Measurements from ENCODE around the gene APP. TPM values are rescaled to one million over a fixed set of nuclear protein-coding genes. Genes with fewer than 3 reads are reported as not detected.

APP gene
- total and polyA plus RNA-seq, 8 donors, result 373 to 671 (median 580) TPM

- intact Hi-C loops (cut with DNase I), result no loop called here
- Histone ChIP-seq H3K36me3 (peaks cover 0 to 9% of the 10 kb centered on the region in 2 donors), H3K27me3 (no peaks in the 10 kb centered on the region), H3K27ac (peak overlapping the region; percentile 66 to 83), H3K9me3 (no peaks in the 10 kb centered on the region), H3K4me3 (no peak overlapping the region), H3K4me1 (peaks cover 6 to 38% of the 10 kb centered on the region in 2 donors)
- TF ChIP-seq, protein P1, sequence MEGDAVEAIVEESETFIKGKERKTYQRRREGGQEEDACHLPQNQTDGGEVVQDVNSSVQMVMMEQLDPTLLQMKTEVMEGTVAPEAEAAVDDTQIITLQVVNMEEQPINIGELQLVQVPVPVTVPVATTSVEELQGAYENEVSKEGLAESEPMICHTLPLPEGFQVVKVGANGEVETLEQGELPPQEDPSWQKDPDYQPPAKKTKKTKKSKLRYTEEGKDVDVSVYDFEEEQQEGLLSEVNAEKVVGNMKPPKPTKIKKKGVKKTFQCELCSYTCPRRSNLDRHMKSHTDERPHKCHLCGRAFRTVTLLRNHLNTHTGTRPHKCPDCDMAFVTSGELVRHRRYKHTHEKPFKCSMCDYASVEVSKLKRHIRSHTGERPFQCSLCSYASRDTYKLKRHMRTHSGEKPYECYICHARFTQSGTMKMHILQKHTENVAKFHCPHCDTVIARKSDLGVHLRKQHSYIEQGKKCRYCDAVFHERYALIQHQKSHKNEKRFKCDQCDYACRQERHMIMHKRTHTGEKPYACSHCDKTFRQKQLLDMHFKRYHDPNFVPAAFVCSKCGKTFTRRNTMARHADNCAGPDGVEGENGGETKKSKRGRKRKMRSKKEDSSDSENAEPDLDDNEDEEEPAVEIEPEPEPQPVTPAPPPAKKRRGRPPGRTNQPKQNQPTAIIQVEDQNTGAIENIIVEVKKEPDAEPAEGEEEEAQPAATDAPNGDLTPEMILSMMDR (IDR thresholded peaks at IDR 0.05), result no peak
- DNase-seq, result no peak
- peak; percentile 73 for ATAC-seq
Observed at GRCh38 chr21:25967181-25967900, 203.2 kb downstream of the APP start.

DNA sequence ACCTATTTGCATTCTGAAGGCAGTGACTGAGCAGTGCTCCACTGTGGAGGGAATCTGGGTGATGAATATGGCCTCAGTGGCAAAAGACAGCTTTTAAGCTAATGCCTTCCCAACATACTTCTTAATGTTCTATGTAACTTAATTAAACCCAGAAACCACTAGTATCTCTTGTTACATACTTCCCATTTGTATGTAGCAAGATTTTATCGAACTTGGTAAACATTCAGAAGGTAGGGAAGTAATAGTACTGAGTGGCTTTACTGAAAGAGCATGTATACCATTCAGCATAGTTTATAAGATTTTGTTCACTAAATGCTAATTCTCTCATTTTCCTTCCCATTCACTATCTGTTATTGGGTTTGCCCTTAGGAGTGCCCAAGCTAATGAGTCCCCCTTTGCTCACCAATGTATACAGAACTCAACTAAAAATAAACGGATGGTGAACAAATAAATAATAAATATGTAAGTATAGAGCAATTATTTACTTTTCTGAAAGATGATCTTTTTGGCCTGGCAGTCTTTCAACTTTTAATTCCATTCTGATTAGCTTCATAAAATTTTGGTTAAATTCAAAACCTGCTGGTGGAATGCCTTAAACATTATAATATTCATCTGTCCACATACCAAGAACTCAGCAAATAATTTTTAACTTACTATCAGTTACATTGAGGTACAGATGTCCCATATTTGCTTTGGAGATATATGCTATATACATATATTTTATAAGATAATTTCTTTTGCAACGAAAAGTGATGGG lies 204.4 kb downstream of the APP start:
- Histone ChIP-seq H3K4me1 (peaks cover 6 to 38% of the 10 kb centered on the region in 2 donors), H3K9me3 (no peaks in the 10 kb centered on the region), H3K36me3 (peaks cover 0 to 3% of the 10 kb centered on the region in 2 donors), H3K27me3 (no peaks in the 10 kb centered on the region), H3K4me3 (no peak overlapping the region), H3K27ac (peak overlapping the region in 1 of 2 donors; percentile 83)
- no peak for DNase-seq
- TF ChIP-seq, protein P1 (IDR thresholded peaks at IDR 0.05), result no peak
- no peak for ATAC-seq
- intact Hi-C loops (cut with DNase I), result no loop called here

- DNase-seq (no peak), ATAC-seq (no peak)
- Histone ChIP-seq H3K4me3 (no peak overlapping the region), H3K36me3 (no peaks in the 10 kb centered on the region), H3K4me1 (peaks cover 6 to 38% of the 10 kb centered on the region in 2 donors), H3K27ac (peak overlapping the region in 1 of 2 donors; percentile 76), H3K27me3 (no peaks in the 10 kb centered on the region), H3K9me3 (no peaks in the 10 kb centered on the region)
- intact Hi-C loops (cut with DNase I), result no loop called here
- TF ChIP-seq, protein P1 (IDR thresholded peaks at IDR 0.05), result no peak
Observed at GRCh38 chr21:25964926-25965325, 205.6 kb downstream of the APP start.

GRCh38 chr21:25964015-25964414 lies 206.6 kb downstream of the APP start:
- H3K9me3 ChIP-seq, result no peaks in the 10 kb centered on the region
- ATAC-seq (peak; percentile 45), DNase-seq (no peak)
- no peak overlapping the region for H3K4me3 ChIP-seq
- H3K36me3 ChIP-seq, result peaks cover 0 to 5% of the 10 kb centered on the region in 2 donors
- H3K4me1 ChIP-seq, result peaks cover 6 to 38% of the 10 kb centered on the region in 2 donors
- TF ChIP-seq, protein P1 (IDR thresholded peaks at IDR 0.05), result no peak
- intact Hi-C loops (cut with DNase I), result no loop called here
- peak overlapping the region; percentile 50 to 76 for H3K27ac ChIP-seq
- no peaks in the 10 kb centered on the region for H3K27me3 ChIP-seq

GRCh38 chr21:25963181-25963580 lies 207.4 kb downstream of the APP start:
- ATAC-seq (peak; percentile 89), DNase-seq (no peak)
- Histone ChIP-seq H3K36me3 (peaks cover 0 to 10% of the 10 kb centered on the region in 2 donors), H3K9me3 (no peaks in the 10 kb centered on the region), H3K27ac (peak overlapping the region; percentile 50 to 76), H3K4me1 (peaks cover 6 to 37% of the 10 kb centered on the region in 2 donors), H3K4me3 (no peak overlapping the region), H3K27me3 (no peaks in the 10 kb centered on the region)
- TF ChIP-seq, protein P1 (IDR thresholded peaks at IDR 0.05), result no peak
- intact Hi-C loops (cut with DNase I), result no loop called here
